Loucy (cell line): ENCODE data around the gene EIF1B.

ENCODE experiments used
- CTCF ChIP-seq: fragments of 200-600 bp; sonication (generic); conservative IDR thresholded peaks from 2 replicates; pipeline ENCODE4 v1.5.1; 2014; ENCODE audit warnings: mild to moderate bottlenecking, antibody characterized with exemption, low read length
- EZH2phosphoT487 ChIP-seq: fragments of 200-600 bp; IDR thresholded peaks from 2 replicates; pipeline ENCODE4 v1.6.1; 2018; ENCODE audit warnings: antibody characterized with exemption, mild to moderate bottlenecking, moderate library complexity, borderline replicate concordance

GRCh38 chr3:40336511-40337135, 27.1 kb downstream of the EIF1B start:
- TF ChIP-seq CTCF: no peak
- no peak for TF ChIP-seq EZH2phosphoT487
